GM19397 (cell line): Measurements from ENCODE around the gene SOX6.
"Not testable (repeated sequence)": the region's sequence is repeated elsewhere in the genome, so short reads cannot be mapped to it uniquely, and the experiment has no call there.

Source experiments
- ATAC-seq: cut with Tn5 transposase; IDR thresholded peaks from one replicate; pipeline ENCODE4 v1.9.1; 2021; ENCODE audit warnings: mild to moderate bottlenecking, moderate library complexity; ENCODE audit not compliant: unreplicated experiment

The SOX6 gene

GRCh38 chr11:16356057-16356760 lies at the start of gene SOX6:
Gene SOX6 (minus strand): TSS chr11:16356546. CDS start chr11:16341248, 15,298 bp downstream.
- no peak for ATAC-seq

GRCh38 chr11:16404781-16405285 lies 48.5 kb upstream of the SOX6 start:
- ATAC-seq: no peak

- no peak for ATAC-seq
Measured at GRCh38 chr11:16403851-16404250, 47.5 kb upstream of the SOX6 start.

GRCh38 chr11:16403448-16403803 lies 47.1 kb upstream of the SOX6 start:
- no peak for ATAC-seq

- ATAC-seq: no peak
Measured at GRCh38 chr11:16402654-16403447, 46.5 kb upstream of the SOX6 start.

GRCh38 chr11:16397390-16397789 lies 41.0 kb upstream of the SOX6 start:
- no peak for ATAC-seq

- ATAC-seq: no peak
Measured at GRCh38 chr11:16395601-16396000, 39.3 kb upstream of the SOX6 start.

GRCh38 chr11:16394947-16395346 lies 38.6 kb upstream of the SOX6 start:
- ATAC-seq: no peak

- ATAC-seq: no peak
Measured at GRCh38 chr11:16393340-16393739, 37.0 kb upstream of the SOX6 start.

- no peak for ATAC-seq
Measured at GRCh38 chr11:16392616-16393015, 36.3 kb upstream of the SOX6 start.

- ATAC-seq: not testable (repeated sequence)
Measured at GRCh38 chr11:16390826-16391225, 34.5 kb upstream of the SOX6 start.

- ATAC-seq: no peak
Measured at GRCh38 chr11:16385099-16385498, 28.8 kb upstream of the SOX6 start.

GRCh38 chr11:16382638-16383380 lies 26.5 kb upstream of the SOX6 start:
- no peak for ATAC-seq

GRCh38 chr11:16382186-16382585 lies 25.8 kb upstream of the SOX6 start:
- ATAC-seq: no peak

- no peak for ATAC-seq
Measured at GRCh38 chr11:16380941-16381568, 24.7 kb upstream of the SOX6 start.

- no peak for ATAC-seq
Measured at GRCh38 chr11:16378906-16379305, 22.6 kb upstream of the SOX6 start.

GRCh38 chr11:16377746-16378145 lies 21.4 kb upstream of the SOX6 start:
- ATAC-seq: no peak

GRCh38 chr11:16375664-16376063 lies 19.3 kb upstream of the SOX6 start:
- ATAC-seq: not testable (repeated sequence)

GRCh38 chr11:16373768-16374167 lies 17.4 kb upstream of the SOX6 start:
- no peak for ATAC-seq

- no peak for ATAC-seq
Measured at GRCh38 chr11:16372355-16372754, 16.0 kb upstream of the SOX6 start.

- ATAC-seq: no peak
Measured at GRCh38 chr11:16367252-16367651, 10.9 kb upstream of the SOX6 start.
